ENCODE results near the gene PDCD4. TPM values are rescaled to one million over a fixed set of nuclear protein-coding genes. Genes with fewer than 3 reads are reported as not detected.

Gene PDCD4
- total RNA-seq, 1 experiment from 2014 or later, result 63.0 TPM

- Histone ChIP-seq H3K9me3 (ENCODE audit: control insufficient read depth in 1 of 2, insufficient read depth in 1 of 2, low read depth in 1 of 2, low read length in 2 of 2) (no peaks in the 10 kb centered on the region), H2AFZ (ENCODE audit: low read depth, low read length, poor library complexity, severe bottlenecking) (peak overlapping the region; percentile 33), H3K4me3 (replicated peaks in 1 of 2; ENCODE audit: low read depth in 1 of 2, low read length in 2 of 2) (peak overlapping the region; percentile 65 to 67), H3K4me1 (ENCODE audit: control insufficient read depth in 1 of 2, insufficient read depth in 2 of 2, low read length in 2 of 2) (peaks cover 14 to 20% of the 10 kb centered on the region in 2 experiments; a peak in 3 of 4 replicates), H3K79me2 (ENCODE audit: insufficient read depth, low read length) (no peaks in the 10 kb centered on the region), H4K20me1 (ENCODE audit: insufficient read depth) (no peaks in the 10 kb centered on the region), H3K27ac (ENCODE audit: low read depth, low read length) (peak overlapping the region; percentile 60), H3K9me2 (ENCODE audit: insufficient read depth) (no peaks in the 10 kb centered on the region), H3K4me2 (ENCODE audit: low read length) (peak overlapping the region; percentile 88), H3K9ac (ENCODE audit: low read length) (peak overlapping the region; percentile 68), H3K27me3 (ENCODE audit: insufficient read depth, low read length) (no peaks in the 10 kb centered on the region), H3K36me3 (ENCODE audit: control insufficient read depth in 1 of 2, insufficient read depth in 2 of 2, low read length in 2 of 2) (0 out of 4 replicates have a peak, but pooled peaks cover 0 to 2% of the 10 kb centered on the region in 2 experiments)
- ATAC-seq, result peak; percentile 75
- POLR2A ChIA-PET, result interaction anchor here (1.0 to 1.3 kb wide), 4 partner anchors 11 to 46 kb away, joined by 3 to 8 read pairs (median 6); partner anchors contain the start of genes BBIP1 and SHOC2
- intact Hi-C loops (cut with micrococcal nuclease), result no loop called here
- DNase-seq (ENCODE audit: low read depth, low spot score), result no peak
- BruUV-seq (replicated peaks), result no TSS peak
- CTCF ChIA-PET, result interaction anchor here (1.3 kb wide), 1 partner anchor 21 kb away, joined by 5 read pairs; no protein-coding TSS in a partner anchor
- RAD21 ChIA-PET (ENCODE audit: low non-redundant PET in 1 of 2, low total read pairs in 2 of 2, uncharacterized antibody in 2 of 2, unreplicated experiment in 2 of 2), result interaction anchor here in 1 of 2 experiments (0.7 kb wide), 1 partner anchor 114 kb away, joined by 5 read pairs; no protein-coding TSS in a partner anchor
- no peak for TF ChIP-seq FOSL1 (IDR thresholded peaks at IDR 0.05; ENCODE audit: low read depth)
- TF ChIP-seq TCF7L2 (IDR thresholded peaks at IDR 0.05; ENCODE audit: borderline replicate concordance, extremely low read depth, insufficient read depth, insufficient read length), result peak; percentile 27
- TF ChIP-seq POLR2A (IDR thresholded peaks at IDR 0.05; ENCODE audit: borderline replicate concordance, extremely low read depth, insufficient read depth, insufficient read length), result no peak
- TF ChIP-seq EZH2 (IDR thresholded peaks at IDR 0.05), result no peak
- TF ChIP-seq ZBTB33 (IDR thresholded peaks at IDR 0.05; ENCODE audit: extremely low read depth, insufficient replicate concordance, low read length), result no peak
- no peak for TF ChIP-seq EZH2phosphoT487 (IDR thresholded peaks at IDR 0.05; ENCODE audit: borderline replicate concordance)
- no peak for TF ChIP-seq JUND (IDR thresholded peaks at IDR 0.05)
- no peak for TF ChIP-seq ATF3 (IDR thresholded peaks at IDR 0.05)
- TF ChIP-seq MAX (IDR thresholded peaks at IDR 0.05), result peak; percentile 95
- TF ChIP-seq ZNF274 (IDR thresholded peaks at IDR 0.05; ENCODE audit: low read depth, low read length), result no peak
- no peak; the same call in 1 of the 2 replicates for TF ChIP-seq POLR2AphosphoS5 (IDR thresholded peaks at IDR 0.05; ENCODE audit: low read depth, low read length)
- TF ChIP-seq CBX3 (IDR thresholded peaks at IDR 0.05; ENCODE audit: low read depth), result peak; percentile 56; the same call in 1 of the 2 replicates
- TF ChIP-seq SP1 (IDR thresholded peaks at IDR 0.05; ENCODE audit: low read depth), result no peak
- TF ChIP-seq ELF1 (IDR thresholded peaks at IDR 0.05; ENCODE audit: borderline replicate concordance, low read depth), result no peak
- TF ChIP-seq SIN3A (IDR thresholded peaks at IDR 0.05; ENCODE audit: low read depth), result peak; percentile 58; the same call in 1 of the 2 replicates
- no peak for TF ChIP-seq REST (IDR thresholded peaks at IDR 0.05; ENCODE audit: low read depth)
- peak; percentile 69 for TF ChIP-seq ZFX (IDR thresholded peaks at IDR 0.05)
- peak; percentile 21 for TF ChIP-seq YY1 (IDR thresholded peaks at IDR 0.05; ENCODE audit: extremely low read depth, insufficient replicate concordance, low read depth, low read length)
Observed at GRCh38 chr10:110872145-110872983, 636 bp downstream of the PDCD4 start.

Measured in HCT116 (cell line).